HFF-Myc (cell line): ENCODE measurements around the gene FAM83D.

Experiments used
- DNase-seq: peaks from one replicate; pipeline ENCODE4 v3.0.0-alpha.2; 2011; ENCODE audit warnings: low read depth; ENCODE audit errors: extremely low read depth
- H3K4me3 ChIP-seq: replicated peaks from 2 replicates; pipeline ENCODE4 v1.5.1; 2011; ENCODE audit warnings: low read depth, mild to moderate bottlenecking, control low read depth, low read length
- CTCF ChIP-seq: IDR thresholded peaks from 2 replicates; pipeline ENCODE4 v1.5.1; 2012; ENCODE audit warnings: mild to moderate bottlenecking, low read depth, low read length, control low read depth; ENCODE audit errors: missing control alignments

Gene FAM83D

GRCh38 chr20:38965264-38965663 is 39.0 kb downstream of the FAM83D start:
- no peak for TF ChIP-seq CTCF
- no peak for DNase-seq
- H3K4me3 ChIP-seq, result no peak overlapping the region

- no peak overlapping the region for H3K4me3 ChIP-seq
- TF ChIP-seq CTCF, result no peak
- no peak for DNase-seq
These were observed 41.9 kb downstream of the FAM83D start for GRCh38 chr20:38968090-38968489.

- no peak for TF ChIP-seq CTCF
- no peak for DNase-seq
- H3K4me3 ChIP-seq, result no peak overlapping the region
These were observed 43.5 kb downstream of the FAM83D start for GRCh38 chr20:38969708-38970107.

GRCh38 chr20:38970302-38970701 is 44.1 kb downstream of the FAM83D start:
- TF ChIP-seq CTCF, result no peak
- H3K4me3 ChIP-seq, result no peak overlapping the region
- DNase-seq, result no peak

- TF ChIP-seq CTCF, result no peak
- no peak for DNase-seq
- H3K4me3 ChIP-seq, result no peak overlapping the region
These were observed 46.9 kb downstream of the FAM83D start for GRCh38 chr20:38973107-38973506.

GRCh38 chr20:38973645-38974044 is 47.4 kb downstream of the FAM83D start:
- no peak for TF ChIP-seq CTCF
- no peak overlapping the region for H3K4me3 ChIP-seq
- DNase-seq, result no peak

- no peak for TF ChIP-seq CTCF
- no peak overlapping the region for H3K4me3 ChIP-seq
- no peak for DNase-seq
These were observed 49.4 kb downstream of the FAM83D start for GRCh38 chr20:38975539-38976120.
